ENCODE results near the gene CADM2.
"Not testable (repeated sequence)": the region's sequence is repeated elsewhere in the genome, so short reads cannot be mapped to it uniquely, and the experiment has no call there.

DNA sequence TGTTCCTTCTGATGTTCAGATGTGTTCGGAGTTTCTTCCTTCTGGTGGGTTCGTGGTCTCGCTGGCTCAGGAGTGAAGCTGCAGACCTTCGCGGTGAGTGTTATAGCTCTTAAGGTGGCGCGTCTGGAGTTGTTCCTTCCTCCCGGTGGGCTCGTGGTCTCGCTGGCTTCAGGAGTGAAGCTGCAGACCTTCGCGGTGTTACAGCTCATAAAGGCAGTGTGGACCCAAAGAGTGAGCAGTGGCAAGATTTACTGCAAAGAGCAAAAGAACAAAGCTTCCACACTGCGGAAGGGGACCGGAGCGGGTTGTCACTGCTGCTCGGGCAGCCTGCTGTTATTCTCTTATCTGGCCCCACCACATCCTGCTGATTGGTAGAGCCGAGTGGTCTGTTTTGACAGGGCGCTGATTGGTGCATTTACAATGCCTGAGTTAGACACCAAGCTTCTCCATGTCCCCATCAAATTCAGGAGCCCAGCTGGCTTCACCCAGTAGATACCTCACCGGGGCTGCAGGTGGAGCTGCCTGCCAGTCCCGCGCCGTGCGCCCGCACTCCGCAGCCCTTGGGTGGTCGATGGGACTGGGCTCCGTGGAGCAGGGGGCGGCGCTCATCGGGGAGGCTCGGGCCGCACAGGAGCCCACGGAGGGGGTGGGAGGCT, 545.5 kb downstream of the CADM2 start:
- TF ChIP-seq CTCF (IDR thresholded peaks at IDR 0.05; ENCODE audit: low read depth, low read length, poor library complexity, severe bottlenecking); EZH2phosphoT487 (IDR thresholded peaks at IDR 0.05; ENCODE audit: borderline replicate concordance, low read length): not testable (repeated sequence)

All from DOHH2 (cell line).